ENCODE results near the gene EXTL1.

- TF ChIP-seq CTCF (IDR thresholded peaks at IDR 0.05) = no peak
- no peak for TF ChIP-seq POLR2A (IDR thresholded peaks at IDR 0.05)
Measured at GRCh38 chr1:25985171-25985570, 36.4 kb upstream of the EXTL1 start.
